Astrocyte (in vitro differentiated cells and primary cell): Measurements from ENCODE around the gene WDR12. TPM values are rescaled to one million over a fixed set of nuclear protein-coding genes. Genes with fewer than 3 reads are reported as not detected.

Source experiments
- DNase-seq: peaks from one replicate; pipeline ENCODE4 v3.0.0-alpha.2; 2010; ENCODE audit warnings: low read depth
- FAIRE-seq: peaks from 2 replicates; lab custom pipeline; 2011; peaks lifted over from hg19 to GRCh38; lab: Jason Lieb, UNC
- H2AFZ ChIP-seq: 2 replicates; pipeline ENCODE4 v1.6.0; 2012; ENCODE audit warnings: low read depth, low read length, inconsistent platforms
- H3K27ac ChIP-seq: 2 replicates; pipeline ENCODE4 v1.5.1; 2011; ENCODE audit warnings: low read depth, low read length, inconsistent platforms
- H3K27me3 ChIP-seq: 2 replicates; pipeline ENCODE4 v1.6.0; 2011; ENCODE audit warnings: low read length, inconsistent platforms; ENCODE audit not compliant: insufficient read depth
- H3K36me3 ChIP-seq: 2 replicates; pipeline ENCODE4 v1.5.1; 2011; ENCODE audit warnings: low read length, inconsistent platforms; ENCODE audit not compliant: insufficient read depth
- H3K4me1 ChIP-seq: 2 replicates; pipeline ENCODE4 v1.5.1; 2011; ENCODE audit warnings: low read length, inconsistent platforms; ENCODE audit not compliant: insufficient read depth
- H3K4me2 ChIP-seq: 2 replicates; pipeline ENCODE4 v1.6.0; 2012; ENCODE audit warnings: low read length, inconsistent platforms
- H3K4me3 ChIP-seq: 2 replicates; pipeline ENCODE4 v1.5.1; 2011; ENCODE audit warnings: low read depth, mild to moderate bottlenecking, low read length, inconsistent platforms; ENCODE audit not compliant: insufficient read depth
- H3K79me2 ChIP-seq: 2 replicates; pipeline ENCODE4 v1.6.0; 2012; ENCODE audit warnings: mild to moderate bottlenecking, low read length, inconsistent platforms; ENCODE audit not compliant: insufficient read depth
- H3K9ac ChIP-seq: 2 replicates; pipeline ENCODE4 v1.6.0; 2012; ENCODE audit warnings: mild to moderate bottlenecking, low read length, inconsistent platforms
- H3K9me3 ChIP-seq: 2 replicates; pipeline ENCODE4 v1.5.1; 2012; ENCODE audit warnings: low read depth, mild to moderate bottlenecking, low read length, inconsistent platforms; ENCODE audit not compliant: insufficient read depth
- H4K20me1 ChIP-seq: 2 replicates; pipeline ENCODE4 v1.6.0; 2012; ENCODE audit warnings: low read length, inconsistent platforms; ENCODE audit not compliant: insufficient read depth
- H3K27ac Mint-ChIP-seq: one replicate; pipeline ENCODE4 v1.8.0; 2021; ENCODE audit warnings: mild to moderate bottlenecking, mixed read lengths; ENCODE audit not compliant: unreplicated experiment
- H3K27me3 Mint-ChIP-seq: one replicate; pipeline ENCODE4 v1.8.0; 2021; ENCODE audit warnings: low read depth, mixed read lengths; ENCODE audit not compliant: unreplicated experiment
- H3K36me3 Mint-ChIP-seq: one replicate; pipeline ENCODE4 v1.8.0; 2021; ENCODE audit warnings: low read depth, mixed read lengths; ENCODE audit not compliant: unreplicated experiment
- H3K4me1 Mint-ChIP-seq: one replicate; pipeline ENCODE4 v1.8.0; 2021; ENCODE audit warnings: low read depth, mixed read lengths; ENCODE audit not compliant: unreplicated experiment
- H3K4me3 Mint-ChIP-seq: one replicate; pipeline ENCODE4 v1.8.0; 2021; ENCODE audit warnings: mild to moderate bottlenecking, moderate library complexity, mixed read lengths; ENCODE audit not compliant: unreplicated experiment
- H3K9me3 Mint-ChIP-seq: one replicate; pipeline ENCODE4 v1.8.0; 2021; ENCODE audit warnings: mild to moderate bottlenecking, mixed read lengths; ENCODE audit not compliant: unreplicated experiment
- EZH2 ChIP-seq: IDR thresholded peaks from 2 replicates; pipeline ENCODE4 v1.6.1; 2012; ENCODE audit warnings: mild to moderate bottlenecking, low read length, inconsistent platforms; ENCODE audit not compliant: insufficient read depth
- total RNA-seq: library from RNA; stranded (reverse); gene quantifications from 2 replicates; pipeline ENCODE4 v1.2.1, GENCODE V29; 2021
- TF ChIP-seq, protein P1 (sequence below): IDR thresholded peaks from 2 replicates; pipeline ENCODE4 v1.5.1; 2011; ENCODE audit warnings: low read depth, mild to moderate bottlenecking, inconsistent platforms, low read length, moderate library complexity; ENCODE audit not compliant: insufficient read depth

WDR12 gene
- total RNA-seq, 1 donor from 2014 or later, result 60.6 TPM

DNA sequence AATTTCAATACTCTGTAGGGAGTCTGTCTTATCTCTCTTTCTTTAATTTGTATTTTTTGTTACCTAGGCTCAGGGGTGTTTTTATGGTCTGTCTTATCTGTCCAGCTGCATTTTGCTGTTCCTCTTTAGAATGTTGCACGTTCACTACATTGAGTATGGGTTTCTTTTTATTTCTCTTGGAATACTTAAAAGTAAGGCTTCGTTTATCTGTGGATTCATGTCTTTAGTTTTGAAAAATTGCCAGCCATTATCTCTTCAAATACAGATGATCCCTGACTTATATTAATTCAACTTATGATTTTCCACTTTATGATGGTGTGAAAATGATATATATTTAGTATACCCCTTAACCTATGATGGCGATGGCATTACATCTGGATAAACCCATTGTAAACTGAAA is 27.5 kb upstream of the WDR12 start:
- H2AFZ ChIP-seq, result no peak overlapping the region
- DNase-seq (no peak), FAIRE-seq (no peak)
- H4K20me1 ChIP-seq, result no peaks in the 10 kb centered on the region
- Mint-ChIP-seq H3K4me1 (peaks cover 4% of the 10 kb centered on the region), H3K27ac (no peak overlapping the region), H3K27me3 (no peaks in the 10 kb centered on the region), H3K36me3 (peaks cover 1% of the 10 kb centered on the region), H3K9me3 (no peaks in the 10 kb centered on the region), H3K4me3 (no peak overlapping the region)
- no peaks in the 10 kb centered on the region for H3K27me3 ChIP-seq
- H3K9ac ChIP-seq, result no peak overlapping the region
- no peak overlapping the region for H3K4me2 ChIP-seq
- no peak for TF ChIP-seq EZH2
- TF ChIP-seq, protein P1, sequence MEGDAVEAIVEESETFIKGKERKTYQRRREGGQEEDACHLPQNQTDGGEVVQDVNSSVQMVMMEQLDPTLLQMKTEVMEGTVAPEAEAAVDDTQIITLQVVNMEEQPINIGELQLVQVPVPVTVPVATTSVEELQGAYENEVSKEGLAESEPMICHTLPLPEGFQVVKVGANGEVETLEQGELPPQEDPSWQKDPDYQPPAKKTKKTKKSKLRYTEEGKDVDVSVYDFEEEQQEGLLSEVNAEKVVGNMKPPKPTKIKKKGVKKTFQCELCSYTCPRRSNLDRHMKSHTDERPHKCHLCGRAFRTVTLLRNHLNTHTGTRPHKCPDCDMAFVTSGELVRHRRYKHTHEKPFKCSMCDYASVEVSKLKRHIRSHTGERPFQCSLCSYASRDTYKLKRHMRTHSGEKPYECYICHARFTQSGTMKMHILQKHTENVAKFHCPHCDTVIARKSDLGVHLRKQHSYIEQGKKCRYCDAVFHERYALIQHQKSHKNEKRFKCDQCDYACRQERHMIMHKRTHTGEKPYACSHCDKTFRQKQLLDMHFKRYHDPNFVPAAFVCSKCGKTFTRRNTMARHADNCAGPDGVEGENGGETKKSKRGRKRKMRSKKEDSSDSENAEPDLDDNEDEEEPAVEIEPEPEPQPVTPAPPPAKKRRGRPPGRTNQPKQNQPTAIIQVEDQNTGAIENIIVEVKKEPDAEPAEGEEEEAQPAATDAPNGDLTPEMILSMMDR, result no peak
- H3K27ac ChIP-seq, result no peak overlapping the region
- H3K4me3 ChIP-seq, result no peak overlapping the region
- no peaks in the 10 kb centered on the region for H3K79me2 ChIP-seq
- peaks cover 3% of the 10 kb centered on the region for H3K36me3 ChIP-seq
- H3K4me1 ChIP-seq, result no peaks in the 10 kb centered on the region
- no peaks in the 10 kb centered on the region for H3K9me3 ChIP-seq

DNA sequence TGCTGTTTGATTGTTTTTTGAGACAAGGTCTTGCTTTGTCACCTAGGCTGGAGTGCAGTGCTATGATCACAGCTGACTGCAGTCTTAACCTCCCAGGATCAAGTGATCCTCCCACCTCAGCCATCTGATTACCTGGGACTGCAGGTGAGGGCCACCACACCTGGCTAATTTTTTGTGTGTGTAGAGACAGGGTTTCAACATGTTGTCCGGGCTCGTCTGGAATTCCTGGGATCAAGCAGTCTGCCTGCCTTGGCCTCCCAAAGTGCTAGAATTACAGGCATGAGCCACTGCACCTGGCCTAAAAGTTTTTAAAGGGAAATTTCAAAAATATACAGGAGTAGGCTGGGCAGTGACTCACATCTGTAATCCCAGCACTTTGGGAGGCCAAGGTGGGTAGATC is 23.0 kb upstream of the WDR12 start:
- Histone ChIP-seq H3K27me3 (no peaks in the 10 kb centered on the region), H3K79me2 (no peaks in the 10 kb centered on the region), H2AFZ (no peak overlapping the region), H3K4me1 (no peaks in the 10 kb centered on the region), H3K4me3 (no peak overlapping the region), H3K9me3 (no peaks in the 10 kb centered on the region), H3K27ac (no peak overlapping the region), H3K36me3 (no peaks in the 10 kb centered on the region), H3K4me2 (no peak overlapping the region), H4K20me1 (no peaks in the 10 kb centered on the region), H3K9ac (no peak overlapping the region)
- DNase-seq, result no peak
- no peak overlapping the region for H3K4me3 Mint-ChIP-seq
- H3K36me3 Mint-ChIP-seq, result no peaks in the 10 kb centered on the region
- no peaks in the 10 kb centered on the region for H3K27me3 Mint-ChIP-seq
- H3K27ac Mint-ChIP-seq, result no peak overlapping the region
- H3K4me1 Mint-ChIP-seq, result no peaks in the 10 kb centered on the region
- TF ChIP-seq EZH2, result no peak
- TF ChIP-seq, protein P1, result no peak
- no peaks in the 10 kb centered on the region for H3K9me3 Mint-ChIP-seq
- no peak for FAIRE-seq

- H3K4me1 ChIP-seq, result no peaks in the 10 kb centered on the region
- no peaks in the 10 kb centered on the region for H3K9me3 ChIP-seq
- no peaks in the 10 kb centered on the region for H3K36me3 ChIP-seq
- DNase-seq (no peak), FAIRE-seq (no peak)
- H3K4me3 Mint-ChIP-seq, result no peak overlapping the region
- H4K20me1 ChIP-seq, result no peaks in the 10 kb centered on the region
- no peaks in the 10 kb centered on the region for H3K27me3 ChIP-seq
- no peak overlapping the region for H3K27ac ChIP-seq
- no peak overlapping the region for H3K9ac ChIP-seq
- H3K4me2 ChIP-seq, result no peak overlapping the region
- H3K4me1 Mint-ChIP-seq, result no peaks in the 10 kb centered on the region
- no peak overlapping the region for H3K27ac Mint-ChIP-seq
- no peaks in the 10 kb centered on the region for H3K9me3 Mint-ChIP-seq
- no peak for TF ChIP-seq EZH2
- TF ChIP-seq, protein P1, result no peak
- no peak overlapping the region for H3K4me3 ChIP-seq
- no peaks in the 10 kb centered on the region for H3K36me3 Mint-ChIP-seq
- H2AFZ ChIP-seq, result no peak overlapping the region
- no peaks in the 10 kb centered on the region for H3K27me3 Mint-ChIP-seq
- no peaks in the 10 kb centered on the region for H3K79me2 ChIP-seq
Observed at GRCh38 chr2:202933958-202934357, 22.5 kb upstream of the WDR12 start.
